Prostate gland (tissue), 2 donors: ENCODE data around the gene SH2B3.

Experiments used
- CTCF ChIP-seq, 4 experiments: fragments of 200-600 bp in 2 of 4; fragments of 450-650 bp in 2 of 4; sonication (generic) in 2 of 4; IDR thresholded peaks; 1 replicate in 3 of 4; 2 replicates in 1 of 4; pipeline ENCODE4 v1.5.1; 2016 to 2019; ENCODE audit warnings: antibody characterized with exemption in 4 of 4, mild to moderate bottlenecking in 2 of 4, moderate library complexity in 2 of 4
- POLR2A ChIP-seq: fragments of 450-650 bp; IDR thresholded peaks from one replicate; pipeline ENCODE4 v1.6.1; 2016; ENCODE audit warnings: antibody characterized with exemption, mild to moderate bottlenecking

- TF ChIP-seq CTCF (IDR thresholded peaks at IDR 0.05) (no peak), POLR2A (no peak)
Measured at GRCh38 chr12:111428728-111429175, 23.0 kb downstream of the SH2B3 start.
